ENCODE data around the gene ANKRD6. TPM values are rescaled to one million over a fixed set of nuclear protein-coding genes. Genes with fewer than 3 reads are reported as not detected.

Gene ANKRD6
- total RNA-seq, 8 experiments from 2014 or later = 2.6 to 52.4 (median 33.7) TPM

GRCh38 chr6:89402776-89403175 is 30.2 kb upstream of the ANKRD6 start:
- WGBS, 10 experiments = 72 to 100% (median 93%) methylated on average over 1 to 6 of the region's 6 CpGs; no CpG with 5 or more reads in 5 of the 10 experiments

GRCh38 chr6:89404512-89404911 is 28.4 kb upstream of the ANKRD6 start:
- in situ Hi-C loops (cut with MboI; ENCODE audit: low pct_unique_long_range_greater_than_20kb in 2 of 9, low sequenced_read_pairs in 9 of 9, unreplicated experiment in 9 of 9) = no loop called here
- whole genome bisulfite sequencing, 10 experiments = 0 to 100% (median 50%) methylated on average over 1 to 3 of the region's 3 CpGs; no CpG with 5 or more reads in 3 of the 10 experiments
- no peak for ATAC-seq (replicated peaks in 6 of 8)
- H3K27ac ChIP-seq = no peak overlapping the region
- H3K4me1 ChIP-seq (replicated peaks in 1 of 2) = peaks cover 24 to 27% of the 10 kb centered on the region in 2 donors
- no peak overlapping the region for H3K4me3 ChIP-seq

More at GRCh38 chr6:89402776-89403175, 30.2 kb upstream of the ANKRD6 start:
- in situ Hi-C loops (cut with MboI; ENCODE audit: low pct_unique_long_range_greater_than_20kb in 2 of 9, low sequenced_read_pairs in 9 of 9, unreplicated experiment in 9 of 9) = no loop called here
- no peak overlapping the region for H3K4me3 ChIP-seq
- peaks cover 18 to 20% of the 10 kb centered on the region in 2 donors for H3K4me1 ChIP-seq (replicated peaks in 1 of 2)
- ATAC-seq (replicated peaks in 6 of 8) = no peak
- no peak overlapping the region for H3K27ac ChIP-seq

GRCh38 chr6:89406141-89406540 is 26.8 kb upstream of the ANKRD6 start:
- in situ Hi-C loops (cut with MboI; ENCODE audit: low pct_unique_long_range_greater_than_20kb in 2 of 9, low sequenced_read_pairs in 9 of 9, unreplicated experiment in 9 of 9) = no loop called here
- WGBS, 10 experiments = 0 to 70% (median 55%) methylated on average over 1 to 7 of the region's 10 CpGs; no CpG with 5 or more reads in 4 of the 10 experiments
- Histone ChIP-seq H3K27ac (no peak overlapping the region), H3K4me3 (no peak overlapping the region), H3K4me1 (replicated peaks in 1 of 2) (peaks cover 23 to 24% of the 10 kb centered on the region in 2 donors)
- peak in 3 of 8 experiments; percentile 37 to 83 (median 49) for ATAC-seq (replicated peaks in 6 of 8)

- H3K4me1 ChIP-seq (replicated peaks in 1 of 2) = peaks cover 27 to 28% of the 10 kb centered on the region in 2 donors
- no peak for ATAC-seq (replicated peaks in 6 of 8)
- H3K4me3 ChIP-seq = peak overlapping the region; percentile 66 to 90 (median 75)
- H3K27ac ChIP-seq = no peak overlapping the region
- 0 to 90% (median 31%) methylated on average over 2 to 7 of the region's 7 CpGs; no CpG with 5 or more reads in 2 of the 10 experiments for WGBS, 10 experiments
- in situ Hi-C loops (cut with MboI; ENCODE audit: low pct_unique_long_range_greater_than_20kb in 2 of 9, low sequenced_read_pairs in 9 of 9, unreplicated experiment in 9 of 9) = no loop called here
Observed at GRCh38 chr6:89409461-89410035, 23.4 kb upstream of the ANKRD6 start.

GRCh38 chr6:89410231-89410761 is 22.7 kb upstream of the ANKRD6 start:
- 0 to 56% (median 8%) methylated on average over 1 to 10 of the region's 10 CpGs for WGBS, 10 experiments
- Histone ChIP-seq H3K27ac (no peak overlapping the region), H3K4me1 (replicated peaks in 1 of 2) (peaks cover 26 to 27% of the 10 kb centered on the region in 2 donors), H3K4me3 (peak overlapping the region; percentile 66 to 90 (median 75))
- in situ Hi-C loops (cut with MboI; ENCODE audit: low pct_unique_long_range_greater_than_20kb in 2 of 9, low sequenced_read_pairs in 9 of 9, unreplicated experiment in 9 of 9) = no loop called here
- ATAC-seq (replicated peaks in 6 of 8) = no peak

- ATAC-seq (replicated peaks in 6 of 8) = no peak
- 0 to 40% (median 4%) methylated on average over 1 to 4 of the region's 4 CpGs; no CpG with 5 or more reads in 1 of the 10 experiments for WGBS, 10 experiments
- H3K27ac ChIP-seq = no peak overlapping the region
Observed at GRCh38 chr6:89410788-89411144, 22.2 kb upstream of the ANKRD6 start.

GRCh38 chr6:89411145-89412070 is 21.5 kb upstream of the ANKRD6 start:
- peak overlapping the region; percentile 66 to 90 (median 75) for H3K4me3 ChIP-seq
- peak overlapping the region; percentile 68 to 82 for H3K27ac ChIP-seq
- H3K4me1 ChIP-seq (replicated peaks in 1 of 2) = peaks cover 15 to 16% of the 10 kb centered on the region in 2 donors
- WGBS, 10 experiments = 0 to 40% (median 0%) methylated on average over 3 to 11 of the region's 93 CpGs; no CpG with 5 or more reads in 6 of the 10 experiments
- ATAC-seq (replicated peaks in 6 of 8) = peak; percentile 28 to 64 (median 41)
- in situ Hi-C loops (cut with MboI; ENCODE audit: low pct_unique_long_range_greater_than_20kb in 2 of 9, low sequenced_read_pairs in 9 of 9, unreplicated experiment in 9 of 9) = no loop called here

More at GRCh38 chr6:89410788-89411144, 22.2 kb upstream of the ANKRD6 start:
- in situ Hi-C loops (cut with MboI; ENCODE audit: low pct_unique_long_range_greater_than_20kb in 2 of 9, low sequenced_read_pairs in 9 of 9, unreplicated experiment in 9 of 9) = no loop called here
- H3K4me3 ChIP-seq = peak overlapping the region; percentile 66 to 90 (median 75)
- peaks cover 22 to 23% of the 10 kb centered on the region in 2 donors for H3K4me1 ChIP-seq (replicated peaks in 1 of 2)

GRCh38 chr6:89412071-89413005 is 20.6 kb upstream of the ANKRD6 start, which contains the start of gene RRAGD:
Gene RRAGD (minus strand): TSS chr6:89412273. CDS start chr6:89411993, 280 bp downstream.
- in situ Hi-C loops (cut with MboI; ENCODE audit: low pct_unique_long_range_greater_than_20kb in 2 of 9, low sequenced_read_pairs in 9 of 9, unreplicated experiment in 9 of 9) = no loop called here
- Histone ChIP-seq H3K4me1 (replicated peaks in 1 of 2) (peaks cover 14 to 16% of the 10 kb centered on the region in 2 donors), H3K4me3 (peak within 1 kb of the TSS; percentile 66 to 90 (median 75)), H3K27ac (peak within 1 kb of the TSS; percentile 68 to 82)
- WGBS, 10 experiments = 0 to 40% (median 7%) methylated on average over 1 to 5 of the region's 85 CpGs; no CpG with 5 or more reads in 4 of the 10 experiments
- ATAC-seq (replicated peaks in 6 of 8) = peak; percentile 83 to 91 (median 87)

- in situ Hi-C loops (cut with MboI; ENCODE audit: low pct_unique_long_range_greater_than_20kb in 2 of 9, low sequenced_read_pairs in 9 of 9, unreplicated experiment in 9 of 9) = no loop called here
- whole genome bisulfite sequencing, 10 experiments = 0 to 83% (median 41%) methylated on average over 1 to 7 of the region's 9 CpGs; no CpG with 5 or more reads in 1 of the 10 experiments
- Histone ChIP-seq H3K4me3 (peak overlapping the region; percentile 66 to 90 (median 75)), H3K4me1 (replicated peaks in 1 of 2) (peaks cover 14 to 16% of the 10 kb centered on the region in 2 donors), H3K27ac (peak overlapping the region; percentile 68 to 82)
- ATAC-seq (replicated peaks in 6 of 8) = no peak
Observed at GRCh38 chr6:89413006-89413400, 19.9 kb upstream of the ANKRD6 start.

- no peak overlapping the region for H3K27ac ChIP-seq
- no peak overlapping the region for H3K4me3 ChIP-seq
- 0 to 52% (median 39%) methylated on average over 1 to 2 of the region's 2 CpGs; no CpG with 5 or more reads in 3 of the 10 experiments for WGBS, 10 experiments
- in situ Hi-C loops (cut with MboI; ENCODE audit: low pct_unique_long_range_greater_than_20kb in 2 of 9, low sequenced_read_pairs in 9 of 9, unreplicated experiment in 9 of 9) = no loop called here
- no peak for ATAC-seq (replicated peaks in 6 of 8)
- H3K4me1 ChIP-seq (replicated peaks in 1 of 2) = peaks cover 10 to 13% of the 10 kb centered on the region in 2 donors
Observed at GRCh38 chr6:89414215-89414614, 18.7 kb upstream of the ANKRD6 start.

GRCh38 chr6:89415185-89415584 is 17.8 kb upstream of the ANKRD6 start:
- no peak overlapping the region for H3K27ac ChIP-seq
- H3K4me1 ChIP-seq (replicated peaks in 1 of 2) = peaks cover 4 to 5% of the 10 kb centered on the region in 2 donors
- ATAC-seq (replicated peaks in 6 of 8) = peak in 1 of 8 experiments; percentile 20
- H3K4me3 ChIP-seq = no peak overlapping the region
- in situ Hi-C loops (cut with MboI; ENCODE audit: low pct_unique_long_range_greater_than_20kb in 2 of 9, low sequenced_read_pairs in 9 of 9, unreplicated experiment in 9 of 9) = no loop called here
- WGBS, 10 experiments = 13 to 89% (median 67%) methylated on average over 2 of the region's 2 CpGs; no CpG with 5 or more reads in 4 of the 10 experiments

GRCh38 chr6:89416796-89417195 is 16.2 kb upstream of the ANKRD6 start:
- H3K4me1 ChIP-seq (replicated peaks in 1 of 2) = peaks cover 4 to 5% of the 10 kb centered on the region in 2 donors
- in situ Hi-C loops (cut with MboI; ENCODE audit: low pct_unique_long_range_greater_than_20kb in 2 of 9, low sequenced_read_pairs in 9 of 9, unreplicated experiment in 9 of 9) = no loop called here
- WGBS, 10 experiments = 33 to 100% (median 87%) methylated on average over 1 of the region's 1 CpG; no CpG with 5 or more reads in 4 of the 10 experiments
- ATAC-seq (replicated peaks in 6 of 8) = no peak
- H3K4me3 ChIP-seq = no peak overlapping the region
- no peak overlapping the region for H3K27ac ChIP-seq

All from motor neuron (in vitro differentiated cells).